ENCODE data around the gene SLC9A1.

The SLC9A1 gene

DNA sequence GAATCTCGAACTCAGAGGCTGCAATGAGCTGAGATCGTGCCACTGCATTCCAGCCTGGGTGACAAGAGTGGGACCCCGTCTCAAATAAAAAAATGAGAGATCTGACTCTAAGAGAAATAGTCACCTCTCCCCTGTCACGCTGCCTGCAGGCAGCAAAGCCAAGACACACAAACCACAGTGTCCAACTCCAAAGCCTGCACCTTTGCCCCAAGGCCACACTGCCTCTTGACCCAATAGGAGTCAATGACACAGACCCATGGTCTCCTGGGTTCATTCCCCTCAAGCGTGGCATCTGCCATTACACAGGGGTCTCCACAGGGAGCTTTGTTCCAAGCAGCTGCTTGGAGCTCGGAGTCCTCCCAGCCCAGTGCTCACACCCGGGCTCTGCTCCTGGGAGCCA lies 46.3 kb downstream of the SLC9A1 start (continued):
- no peak for TF ChIP-seq PATZ1 (CRISPR knock-in tag; IDR thresholded peaks at IDR 0.05; ENCODE audit: borderline replicate concordance)

DNA sequence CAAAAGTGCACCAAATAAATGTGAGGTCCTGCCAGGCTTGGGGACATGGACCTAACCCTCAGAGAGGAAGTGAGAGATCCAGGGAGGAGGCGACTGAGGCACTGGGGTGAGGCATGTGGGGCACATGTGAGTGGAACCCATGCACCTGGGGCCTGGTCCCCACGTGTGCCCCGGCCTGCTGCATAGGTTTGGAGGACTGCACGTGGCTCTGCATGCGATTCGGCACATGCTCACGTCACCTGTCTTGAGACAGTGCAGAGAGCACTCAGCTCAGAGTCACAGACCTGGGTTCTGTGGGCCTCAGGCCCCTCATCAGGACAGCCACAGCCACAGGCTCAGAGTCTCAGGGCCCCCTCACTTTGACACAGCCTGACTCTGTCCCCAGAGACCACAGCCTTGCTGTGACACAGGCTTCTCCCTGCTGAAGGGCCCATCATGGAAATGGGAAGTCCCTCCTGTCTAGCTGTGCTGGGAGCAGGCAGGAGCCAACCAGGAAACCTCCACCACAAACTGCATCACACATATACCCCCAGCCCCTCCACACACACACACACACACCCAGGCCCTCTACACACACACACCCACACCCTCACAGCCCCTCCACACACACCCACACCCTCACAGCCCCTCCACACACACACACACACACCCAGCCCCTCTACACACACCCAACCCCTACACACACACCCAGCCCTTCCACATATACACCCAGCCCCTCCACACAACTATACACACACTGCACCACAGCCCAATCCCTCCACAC lies 48.2 kb downstream of the SLC9A1 start:
- ATAC-seq: no peak
- TF ChIP-seq ZNF70 (CRISPR knock-in tag; IDR thresholded peaks at IDR 0.05): no peak
- no peak for TF ChIP-seq PATZ1 (CRISPR knock-in tag; IDR thresholded peaks at IDR 0.05; ENCODE audit: borderline replicate concordance)
- no peak for TF ChIP-seq ESRRG (CRISPR knock-in tag; IDR thresholded peaks at IDR 0.05)
- no peak for TF ChIP-seq OSR1 (CRISPR knock-in tag; IDR thresholded peaks at IDR 0.05)
- no peak for TF ChIP-seq ZC3H10 (CRISPR knock-in tag; IDR thresholded peaks at IDR 0.05)
- TF ChIP-seq ZFP3 (CRISPR knock-in tag; IDR thresholded peaks at IDR 0.05): no peak
- no peak for TF ChIP-seq SNAI2 (CRISPR knock-in tag; IDR thresholded peaks at IDR 0.05)
- no peak for TF ChIP-seq ARNTL (CRISPR knock-in tag; IDR thresholded peaks at IDR 0.05; ENCODE audit: borderline replicate concordance, low read depth)
- no peak for TF ChIP-seq ZNF8 (CRISPR knock-in tag; IDR thresholded peaks at IDR 0.05)
- no peak for TF ChIP-seq TCF4 (CRISPR knock-in tag; IDR thresholded peaks at IDR 0.05; ENCODE audit: borderline replicate concordance)
- no peak for TF ChIP-seq CSDC2 (CRISPR knock-in tag; IDR thresholded peaks at IDR 0.05)
- no peak for TF ChIP-seq BACH2 (CRISPR knock-in tag; IDR thresholded peaks at IDR 0.05; ENCODE audit: borderline replicate concordance)
- no peak for TF ChIP-seq PPARA (CRISPR knock-in tag; IDR thresholded peaks at IDR 0.05; ENCODE audit: borderline replicate concordance)
- TF ChIP-seq GLIS3 (CRISPR knock-in tag; IDR thresholded peaks at IDR 0.05): no peak
- no peak for TF ChIP-seq ISL1 (CRISPR knock-in tag; IDR thresholded peaks at IDR 0.05)
- no peak for TF ChIP-seq TSHZ2 (CRISPR knock-in tag; IDR thresholded peaks at IDR 0.05)
- TF ChIP-seq TOX (CRISPR knock-in tag; IDR thresholded peaks at IDR 0.05; ENCODE audit: borderline replicate concordance): no peak
- TF ChIP-seq, protein P1, sequence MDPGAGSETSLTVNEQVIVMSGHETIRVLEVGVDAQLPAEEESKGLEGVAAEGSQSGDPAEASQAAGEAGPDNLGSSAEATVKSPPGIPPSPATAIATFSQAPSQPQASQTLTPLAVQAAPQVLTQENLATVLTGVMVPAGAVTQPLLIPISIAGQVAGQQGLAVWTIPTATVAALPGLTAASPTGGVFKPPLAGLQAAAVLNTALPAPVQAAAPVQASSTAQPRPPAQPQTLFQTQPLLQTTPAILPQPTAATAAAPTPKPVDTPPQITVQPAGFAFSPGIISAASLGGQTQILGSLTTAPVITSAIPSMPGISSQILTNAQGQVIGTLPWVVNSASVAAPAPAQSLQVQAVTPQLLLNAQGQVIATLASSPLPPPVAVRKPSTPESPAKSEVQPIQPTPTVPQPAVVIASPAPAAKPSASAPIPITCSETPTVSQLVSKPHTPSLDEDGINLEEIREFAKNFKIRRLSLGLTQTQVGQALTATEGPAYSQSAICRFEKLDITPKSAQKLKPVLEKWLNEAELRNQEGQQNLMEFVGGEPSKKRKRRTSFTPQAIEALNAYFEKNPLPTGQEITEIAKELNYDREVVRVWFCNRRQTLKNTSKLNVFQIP (CRISPR knock-in tag; IDR thresholded peaks at IDR 0.05; ENCODE audit: borderline replicate concordance, low read depth): no peak
- no peak for TF ChIP-seq RARB (CRISPR knock-in tag; IDR thresholded peaks at IDR 0.05)

GRCh38 chr1:27105018-27105417 lies 49.9 kb downstream of the SLC9A1 start:
- ATAC-seq: no peak
- TF ChIP-seq, protein P1 (CRISPR knock-in tag; IDR thresholded peaks at IDR 0.05; ENCODE audit: borderline replicate concordance, low read depth): no peak
- no peak for TF ChIP-seq ARNTL (CRISPR knock-in tag; IDR thresholded peaks at IDR 0.05; ENCODE audit: borderline replicate concordance, low read depth)
- no peak for TF ChIP-seq TSHZ2 (CRISPR knock-in tag; IDR thresholded peaks at IDR 0.05)
- TF ChIP-seq ZC3H10 (CRISPR knock-in tag; IDR thresholded peaks at IDR 0.05): no peak
- no peak for TF ChIP-seq CREB5 (CRISPR knock-in tag; IDR thresholded peaks at IDR 0.05; ENCODE audit: low read depth)
- TF ChIP-seq PATZ1 (CRISPR knock-in tag; IDR thresholded peaks at IDR 0.05; ENCODE audit: borderline replicate concordance): no peak
- TF ChIP-seq SNAI2 (CRISPR knock-in tag; IDR thresholded peaks at IDR 0.05): no peak
- TF ChIP-seq ZNF565 (CRISPR knock-in tag; conservative IDR thresholded peaks at IDR 0.05; ENCODE audit: low read depth): no peak

Measured in SK-N-SH treated with all-trans-retinoic acid at 6 μM for 48 hours (cell line).